OCI-LY7 (cell line): ENCODE results near the gene ANGPTL7. TPM values are rescaled to one million over a fixed set of nuclear protein-coding genes. Genes with fewer than 3 reads are reported as not detected.

Source experiments
- BruUV-seq: library from RNA; stranded (reverse); fragments of 400-500 nt; replicated peaks from 2 replicates; lab custom pipeline; 2021; lab: Mats Ljungman, UMichigan
- CTCF ChIA-PET: fragments of 300-600 bp; sonication (Branson Sonifier 250); formaldehyde crosslinking; loops from one replicate; lab custom pipeline; 2022; ENCODE audit warnings: antibody characterized with exemption; ENCODE audit not compliant: unreplicated experiment; lab: Charles Lee
- POLR2A ChIA-PET: fragments of 300-600 bp; sonication (Branson Sonifier 250); formaldehyde crosslinking; loops from one replicate; lab custom pipeline; 2022; ENCODE audit warnings: antibody characterized with exemption; lab: Charles Lee
- DNase-seq: peaks from one replicate; pipeline ENCODE4 v3.0.0-alpha.2; 2015; ENCODE audit warnings: low spot score
- H2AFZ ChIP-seq: fragments of 200-600 bp; sonication (generic), shearing (Covaris generic); 2 replicates; pipeline ENCODE4 v1.6.1; 2014; ENCODE audit warnings: mild to moderate bottlenecking, antibody characterized with exemption, low read length, moderate library complexity
- H3K27ac ChIP-seq: fragments of 200-600 bp; sonication (generic); 2 replicates; pipeline ENCODE4 v1.5.1; 2014; ENCODE audit warnings: mixed run types, low read depth, mild to moderate bottlenecking, moderate library complexity, low read length, inconsistent platforms; ENCODE audit not compliant: poor library complexity, severe bottlenecking
- H3K36me3 ChIP-seq: fragments of 200-600 bp; sonication (generic); 2 replicates; pipeline ENCODE4 v1.6.1; 2014; ENCODE audit warnings: mild to moderate bottlenecking, antibody characterized with exemption, low read length, moderate library complexity, mixed read lengths; ENCODE audit not compliant: insufficient read depth
- H3K4me1 ChIP-seq: fragments of 200-600 bp; sonication (generic); 2 replicates; pipeline ENCODE4 v1.5.1; 2014; ENCODE audit warnings: mild to moderate bottlenecking, low read length; ENCODE audit not compliant: insufficient read depth, poor library complexity, severe bottlenecking
- H3K4me2 ChIP-seq: fragments of 200-600 bp; sonication (generic); 2 replicates; pipeline ENCODE4 v1.6.1; 2014; ENCODE audit warnings: mild to moderate bottlenecking, low read length
- H3K4me3 ChIP-seq: fragments of 200-600 bp; sonication (generic); 2 replicates; pipeline ENCODE4 v1.5.1; 2014; ENCODE audit warnings: mild to moderate bottlenecking, low read depth, low read length; ENCODE audit not compliant: poor library complexity, severe bottlenecking
- H3K79me2 ChIP-seq: fragments of 200-600 bp; sonication (generic); 2 replicates; pipeline ENCODE4 v1.6.1; 2016; ENCODE audit warnings: low read depth, mild to moderate bottlenecking, low read length, moderate library complexity, mixed read lengths; ENCODE audit not compliant: insufficient read depth
- H3K9me2 ChIP-seq: fragments of 200-600 bp; sonication (generic); 2 replicates; pipeline ENCODE4 v1.6.1; 2016; ENCODE audit warnings: mild to moderate bottlenecking, low read length, mixed read lengths; ENCODE audit not compliant: insufficient read depth
- H3K9me3 ChIP-seq: fragments of 200-600 bp; sonication (generic); 2 replicates; pipeline ENCODE4 v1.6.1; 2014; ENCODE audit warnings: mild to moderate bottlenecking, mixed run types, low read length, mixed read lengths
- H4K20me1 ChIP-seq: fragments of 200-600 bp; sonication (generic); 2 replicates; pipeline ENCODE4 v1.6.1; 2014; ENCODE audit warnings: mild to moderate bottlenecking, antibody characterized with exemption, low read length, moderate library complexity, mixed read lengths; ENCODE audit not compliant: insufficient read depth
- CTCF ChIP-seq: fragments of 200-600 bp; sonication (generic); conservative IDR thresholded peaks from 2 replicates; pipeline ENCODE4 v1.5.1; 2014; ENCODE audit warnings: mild to moderate bottlenecking, antibody characterized with exemption, low read length, moderate library complexity, mixed read lengths
- EZH2phosphoT487 ChIP-seq: fragments of 200-600 bp; sonication (generic); IDR thresholded peaks from 2 replicates; pipeline ENCODE4 v1.6.1; 2018; ENCODE audit warnings: low read depth, borderline replicate concordance, mild to moderate bottlenecking, mixed run types, antibody characterized with exemption, low read length, moderate library complexity, mixed read lengths
- intact Hi-C: fragments of 100-400 bp; cut with micrococcal nuclease; formaldehyde crosslinking; loops from one replicate; pipeline ENCODE4 v1.10.0; 2022; ENCODE audit not compliant: unreplicated experiment
- total RNA-seq, 2 experiments: library from RNA; depleted of rRNA in 1 of 2; stranded (reverse); fragments of >200 nt in 1 of 2; shearing (Covaris generic) in 1 of 2; gene quantifications; 2 replicates each; pipeline ENCODE4 v1.2.3, GENCODE V29; 2014 to 2022

The ANGPTL7 gene
- total RNA-seq, 2 experiments from 2014 or later = not detected

- H4K20me1 ChIP-seq = no peaks in the 10 kb centered on the region
- no peak overlapping the region for H3K27ac ChIP-seq
- TF ChIP-seq EZH2phosphoT487 = no peak
- TF ChIP-seq CTCF = no peak
- no peaks in the 10 kb centered on the region for H3K9me3 ChIP-seq
- DNase-seq = no peak
- H2AFZ ChIP-seq = no peak overlapping the region
- no TSS peak for BruUV-seq
- H3K9me2 ChIP-seq = no peaks in the 10 kb centered on the region
- H3K79me2 ChIP-seq = no peaks in the 10 kb centered on the region
- H3K4me1 ChIP-seq = no peaks in the 10 kb centered on the region
- no peak overlapping the region for H3K4me2 ChIP-seq
- ChIA-PET CTCF (no interaction called here), POLR2A (interaction anchor here (1.5 kb wide), 1 partner anchor 9 kb away, joined by 3 read pairs; no protein-coding TSS in a partner anchor)
- no peak overlapping the region for H3K4me3 ChIP-seq
- intact Hi-C loops = no loop called here
- H3K36me3 ChIP-seq = peaks cover 94% of the 10 kb centered on the region
These were observed 22.3 kb downstream of the ANGPTL7 start for GRCh38 chr1:11211461-11211860.

GRCh38 chr1:11211925-11212587 is 22.9 kb downstream of the ANGPTL7 start:
- Histone ChIP-seq H3K79me2 (no peaks in the 10 kb centered on the region), H2AFZ (no peak overlapping the region), H3K36me3 (peaks cover 95% of the 10 kb centered on the region), H3K4me1 (no peaks in the 10 kb centered on the region), H3K9me3 (no peaks in the 10 kb centered on the region), H3K9me2 (no peaks in the 10 kb centered on the region), H3K27ac (no peak overlapping the region), H3K4me2 (no peak overlapping the region), H3K4me3 (no peak overlapping the region), H4K20me1 (no peaks in the 10 kb centered on the region)
- ChIA-PET POLR2A (interaction anchor here (1.5 kb wide), 1 partner anchor 9 kb away, joined by 3 read pairs; no protein-coding TSS in a partner anchor), CTCF (no interaction called here)
- intact Hi-C loops = no loop called here
- no TSS peak for BruUV-seq
- TF ChIP-seq CTCF (no peak), EZH2phosphoT487 (no peak)
- DNase-seq = no peak

- no peak overlapping the region for H3K4me3 ChIP-seq
- no TSS peak for BruUV-seq
- no peaks in the 10 kb centered on the region for H3K9me2 ChIP-seq
- H2AFZ ChIP-seq = no peak overlapping the region
- no peaks in the 10 kb centered on the region for H3K4me1 ChIP-seq
- TF ChIP-seq CTCF (no peak), EZH2phosphoT487 (no peak)
- H3K79me2 ChIP-seq = no peaks in the 10 kb centered on the region
- peaks cover 98% of the 10 kb centered on the region for H3K36me3 ChIP-seq
- H3K27ac ChIP-seq = no peak overlapping the region
- ChIA-PET CTCF (no interaction called here), POLR2A (no interaction called here)
- intact Hi-C loops = no loop called here
- no peaks in the 10 kb centered on the region for H4K20me1 ChIP-seq
- H3K4me2 ChIP-seq = no peak overlapping the region
- no peak for DNase-seq
- no peaks in the 10 kb centered on the region for H3K9me3 ChIP-seq
These were observed 25.7 kb downstream of the ANGPTL7 start for GRCh38 chr1:11214698-11215380.
